PC-3 (cell line): ENCODE data around the gene MFN2.

ENCODE experiments used
- EZH2 ChIP-seq: fragments of 300-600 bp; sonication (generic); IDR thresholded peaks from one replicate; pipeline ENCODE4 v1.6.1; 2017; ENCODE audit warnings: antibody characterized with exemption, mild to moderate bottlenecking, low read length; ENCODE audit not compliant: unreplicated experiment
- TF ChIP-seq, protein P1 (sequence below): fragments of 300-600 bp; sonication (generic); conservative IDR thresholded peaks from 2 replicates; pipeline ENCODE4 v1.5.1; 2017; ENCODE audit warnings: antibody characterized with exemption, low read depth, mild to moderate bottlenecking, low read length

DNA sequence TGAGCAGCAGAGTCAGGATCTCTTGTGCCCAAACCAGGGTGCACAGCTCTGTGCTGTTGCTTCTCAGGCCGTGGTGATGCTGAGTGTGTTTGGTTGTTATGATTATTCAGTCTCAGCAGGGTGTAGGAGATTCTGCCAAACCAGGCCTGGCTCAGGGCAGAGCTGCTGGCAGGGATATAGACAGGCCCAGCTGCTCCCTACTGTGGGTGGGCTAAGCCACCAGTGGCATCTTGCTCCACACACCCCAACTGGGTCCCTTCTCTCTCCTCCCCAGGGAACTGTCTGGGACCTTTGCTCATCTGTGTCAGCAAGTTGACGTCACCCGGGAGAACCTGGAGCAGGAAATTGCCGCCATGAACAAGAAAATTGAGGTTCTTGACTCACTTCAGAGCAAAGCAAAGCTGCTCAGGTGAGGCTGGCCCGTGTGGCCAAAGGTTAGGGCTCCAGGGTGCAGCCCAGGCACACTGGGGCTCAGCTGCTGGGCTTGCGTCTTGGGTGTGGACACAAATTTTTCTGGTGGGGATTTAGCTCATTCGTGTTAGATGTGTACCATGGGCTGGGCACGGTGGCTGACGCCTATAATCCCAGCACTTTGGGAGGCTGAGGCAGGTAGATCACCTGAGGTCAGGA is 29.2 kb downstream of the MFN2 start:
- TF ChIP-seq, protein P1, sequence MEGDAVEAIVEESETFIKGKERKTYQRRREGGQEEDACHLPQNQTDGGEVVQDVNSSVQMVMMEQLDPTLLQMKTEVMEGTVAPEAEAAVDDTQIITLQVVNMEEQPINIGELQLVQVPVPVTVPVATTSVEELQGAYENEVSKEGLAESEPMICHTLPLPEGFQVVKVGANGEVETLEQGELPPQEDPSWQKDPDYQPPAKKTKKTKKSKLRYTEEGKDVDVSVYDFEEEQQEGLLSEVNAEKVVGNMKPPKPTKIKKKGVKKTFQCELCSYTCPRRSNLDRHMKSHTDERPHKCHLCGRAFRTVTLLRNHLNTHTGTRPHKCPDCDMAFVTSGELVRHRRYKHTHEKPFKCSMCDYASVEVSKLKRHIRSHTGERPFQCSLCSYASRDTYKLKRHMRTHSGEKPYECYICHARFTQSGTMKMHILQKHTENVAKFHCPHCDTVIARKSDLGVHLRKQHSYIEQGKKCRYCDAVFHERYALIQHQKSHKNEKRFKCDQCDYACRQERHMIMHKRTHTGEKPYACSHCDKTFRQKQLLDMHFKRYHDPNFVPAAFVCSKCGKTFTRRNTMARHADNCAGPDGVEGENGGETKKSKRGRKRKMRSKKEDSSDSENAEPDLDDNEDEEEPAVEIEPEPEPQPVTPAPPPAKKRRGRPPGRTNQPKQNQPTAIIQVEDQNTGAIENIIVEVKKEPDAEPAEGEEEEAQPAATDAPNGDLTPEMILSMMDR, result no peak
- TF ChIP-seq EZH2, result no peak
